Osteoblast (primary cell): ENCODE data around the gene TP73. TPM values are rescaled to one million over a fixed set of nuclear protein-coding genes. Genes with fewer than 3 reads are reported as not detected.
A peak's percentile ranks its signal among the peaks of the same experiment; 100 is the strongest.
"Not testable (repeated sequence)": the region's sequence is repeated elsewhere in the genome, so short reads cannot be mapped to it uniquely, and the experiment has no call there.

Experiments
- DNase-seq: peaks from one replicate; pipeline ENCODE4 v3.0.0; 2011; ENCODE audit warnings: low spot score, mixed read lengths; ENCODE audit not compliant: insufficient read length; ENCODE audit errors: missing footprints
- H2AFZ ChIP-seq: 2 replicates; pipeline ENCODE4 v1.6.0; 2011; ENCODE audit warnings: mild to moderate bottlenecking, low read length
- H3K27ac ChIP-seq: 2 replicates; pipeline ENCODE4 v1.5.1; 2011; ENCODE audit warnings: mild to moderate bottlenecking, low read depth, low read length, moderate library complexity
- H3K27me3 ChIP-seq: 2 replicates; pipeline ENCODE4 v1.6.0; 2012; ENCODE audit warnings: mild to moderate bottlenecking, control low read depth, inconsistent platforms, low read length, moderate library complexity; ENCODE audit not compliant: insufficient read depth
- H3K36me3 ChIP-seq: 2 replicates; pipeline ENCODE4 v1.5.1; 2011; ENCODE audit warnings: mild to moderate bottlenecking, low read length, control low read depth, moderate library complexity; ENCODE audit not compliant: insufficient read depth
- H3K4me1 ChIP-seq: 2 replicates; pipeline ENCODE4 v1.5.1; 2011; ENCODE audit warnings: mild to moderate bottlenecking, low read length, control low read depth, moderate library complexity; ENCODE audit not compliant: insufficient read depth
- H3K4me2 ChIP-seq: 2 replicates; pipeline ENCODE4 v1.6.0; 2011; ENCODE audit warnings: mild to moderate bottlenecking, low read length; ENCODE audit not compliant: insufficient read depth
- H3K4me3 ChIP-seq: fragments of 200-600 bp; sonication (generic); 3 replicates; pipeline ENCODE4 v1.5.1; 2012; ENCODE audit warnings: mild to moderate bottlenecking, low read length, inconsistent platforms; ENCODE audit not compliant: insufficient read depth
- H3K79me2 ChIP-seq: 2 replicates; pipeline ENCODE4 v1.6.0; 2012; ENCODE audit warnings: mild to moderate bottlenecking, low read length, control low read depth, inconsistent platforms; ENCODE audit not compliant: insufficient read depth
- H3K9me3 ChIP-seq: 2 replicates; pipeline ENCODE4 v1.5.1; 2011; ENCODE audit warnings: low read depth, low read length, control low read depth
- H4K20me1 ChIP-seq: 2 replicates; pipeline ENCODE4 v1.6.0; 2012; ENCODE audit warnings: mild to moderate bottlenecking, low read length, control low read depth; ENCODE audit not compliant: insufficient read depth
- total RNA-seq: library from RNA; depleted of rRNA; stranded (reverse); fragments of >200 nt; gene quantifications from 2 replicates; pipeline ENCODE4 v1.2.3, GENCODE V29; 2012
- TF ChIP-seq, protein P1 (sequence below): IDR thresholded peaks from 2 replicates; pipeline ENCODE4 v1.5.1; 2011; ENCODE audit warnings: mild to moderate bottlenecking, low read depth, low read length, moderate library complexity; ENCODE audit errors: extremely low read depth

Gene TP73
- total RNA-seq, 1 donor, result not detected

- DNase-seq, result no peak
- Histone ChIP-seq H3K79me2 (no peaks in the 10 kb centered on the region), H3K4me3 (peak overlapping the region; percentile 77), H4K20me1 (peaks cover 16% of the 10 kb centered on the region), H2AFZ (peak overlapping the region; percentile 56), H3K27me3 (peaks cover 5% of the 10 kb centered on the region), H3K9me3 (no peaks in the 10 kb centered on the region), H3K36me3 (peaks cover 12% of the 10 kb centered on the region), H3K27ac (no peak overlapping the region), H3K4me2 (peak overlapping the region; percentile 84), H3K4me1 (peaks cover 20% of the 10 kb centered on the region)
- TF ChIP-seq, protein P1, sequence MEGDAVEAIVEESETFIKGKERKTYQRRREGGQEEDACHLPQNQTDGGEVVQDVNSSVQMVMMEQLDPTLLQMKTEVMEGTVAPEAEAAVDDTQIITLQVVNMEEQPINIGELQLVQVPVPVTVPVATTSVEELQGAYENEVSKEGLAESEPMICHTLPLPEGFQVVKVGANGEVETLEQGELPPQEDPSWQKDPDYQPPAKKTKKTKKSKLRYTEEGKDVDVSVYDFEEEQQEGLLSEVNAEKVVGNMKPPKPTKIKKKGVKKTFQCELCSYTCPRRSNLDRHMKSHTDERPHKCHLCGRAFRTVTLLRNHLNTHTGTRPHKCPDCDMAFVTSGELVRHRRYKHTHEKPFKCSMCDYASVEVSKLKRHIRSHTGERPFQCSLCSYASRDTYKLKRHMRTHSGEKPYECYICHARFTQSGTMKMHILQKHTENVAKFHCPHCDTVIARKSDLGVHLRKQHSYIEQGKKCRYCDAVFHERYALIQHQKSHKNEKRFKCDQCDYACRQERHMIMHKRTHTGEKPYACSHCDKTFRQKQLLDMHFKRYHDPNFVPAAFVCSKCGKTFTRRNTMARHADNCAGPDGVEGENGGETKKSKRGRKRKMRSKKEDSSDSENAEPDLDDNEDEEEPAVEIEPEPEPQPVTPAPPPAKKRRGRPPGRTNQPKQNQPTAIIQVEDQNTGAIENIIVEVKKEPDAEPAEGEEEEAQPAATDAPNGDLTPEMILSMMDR, result no peak
These were observed 94.1 kb downstream of the TP73 start for GRCh38 chr1:3746389-3746829.

- Histone ChIP-seq H2AFZ (peak overlapping the region; percentile 75), H4K20me1 (peaks cover 16% of the 10 kb centered on the region), H3K36me3 (peaks cover 10% of the 10 kb centered on the region), H3K27me3 (peaks cover 5% of the 10 kb centered on the region), H3K4me3 (peak overlapping the region; percentile 77), H3K4me1 (peaks cover 20% of the 10 kb centered on the region), H3K4me2 (peak overlapping the region; percentile 84), H3K9me3 (no peaks in the 10 kb centered on the region), H3K27ac (no peak overlapping the region), H3K79me2 (no peaks in the 10 kb centered on the region)
- DNase-seq, result peak; percentile 99
- TF ChIP-seq, protein P1, result no peak
These were observed 94.7 kb downstream of the TP73 start for GRCh38 chr1:3746830-3747521.

DNA sequence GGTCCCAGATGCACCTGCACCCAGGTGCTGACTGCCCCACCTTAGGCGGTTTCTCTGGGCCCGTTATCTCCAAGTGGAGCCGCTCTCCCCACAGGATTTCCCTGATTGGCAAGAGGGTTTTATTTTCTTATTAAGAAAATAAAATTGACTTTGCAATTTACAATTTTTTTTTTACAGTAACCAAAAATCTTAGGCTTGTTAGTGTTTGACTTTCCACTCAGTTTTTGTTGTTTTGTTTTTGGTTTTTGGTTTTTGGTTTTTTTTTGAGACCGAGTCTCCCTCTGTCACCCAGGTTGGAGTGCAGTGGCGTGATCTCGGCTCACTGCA is 95.2 kb downstream of the TP73 start:
- peaks cover 12% of the 10 kb centered on the region for H4K20me1 ChIP-seq
- H3K4me2 ChIP-seq, result peak overlapping the region; percentile 84
- TF ChIP-seq, protein P1, result no peak
- peaks cover 5% of the 10 kb centered on the region for H3K36me3 ChIP-seq
- H3K4me3 ChIP-seq, result peak overlapping the region; percentile 77
- H2AFZ ChIP-seq, result peak overlapping the region; percentile 75
- H3K79me2 ChIP-seq, result no peaks in the 10 kb centered on the region
- no peak for DNase-seq
- peaks cover 5% of the 10 kb centered on the region for H3K27me3 ChIP-seq
- H3K4me1 ChIP-seq, result peaks cover 18% of the 10 kb centered on the region
- no peaks in the 10 kb centered on the region for H3K9me3 ChIP-seq
- no peak overlapping the region for H3K27ac ChIP-seq

DNA sequence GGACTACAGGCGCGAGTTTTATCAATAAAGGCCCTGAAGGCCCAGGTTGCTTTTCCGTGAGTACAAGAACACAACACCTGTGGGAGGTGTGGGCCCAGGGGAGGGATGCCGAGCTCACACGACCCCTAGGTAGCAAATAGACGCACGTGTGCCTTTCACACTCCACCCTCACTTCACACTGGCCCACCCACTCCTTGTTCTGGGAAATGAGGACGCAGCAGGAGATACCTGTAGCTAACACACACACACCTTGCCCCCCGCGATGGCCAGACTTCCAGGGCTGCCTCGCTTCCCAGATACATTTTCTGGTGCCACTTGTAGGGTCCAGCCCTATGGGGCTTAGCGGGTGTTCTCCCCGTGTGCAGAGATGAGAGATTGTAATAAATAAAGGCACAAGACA is 95.6 kb downstream of the TP73 start:
- H4K20me1 ChIP-seq, result peaks cover 8% of the 10 kb centered on the region
- H3K4me1 ChIP-seq, result peaks cover 14% of the 10 kb centered on the region
- no peak overlapping the region for H3K27ac ChIP-seq
- H3K36me3 ChIP-seq, result peaks cover under 1% of the 10 kb centered on the region
- H3K4me2 ChIP-seq, result peak overlapping the region; percentile 84
- no peaks in the 10 kb centered on the region for H3K79me2 ChIP-seq
- DNase-seq, result peak; percentile 25
- TF ChIP-seq, protein P1, result no peak
- no peaks in the 10 kb centered on the region for H3K9me3 ChIP-seq
- H3K4me3 ChIP-seq, result peak overlapping the region; percentile 77
- H3K27me3 ChIP-seq, result peaks cover 5% of the 10 kb centered on the region
- peak overlapping the region; percentile 75 for H2AFZ ChIP-seq

- H3K79me2 ChIP-seq, result not testable (repeated sequence)
These were observed 96.1 kb downstream of the TP73 start for GRCh38 chr1:3748316-3748900.

More at GRCh38 chr1:3748316-3748900, 96.1 kb downstream of the TP73 start:
- H2AFZ ChIP-seq, DNase-seq, H3K4me3 ChIP-seq, H3K36me3 ChIP-seq, H4K20me1 ChIP-seq, H3K27me3 ChIP-seq, H3K27ac ChIP-seq, H3K4me2 ChIP-seq, H3K9me3 ChIP-seq: not testable (repeated sequence)
- H3K4me1 ChIP-seq, result peaks cover 12% of the 10 kb centered on the region
